Measurements from ENCODE around the gene ARHGEF19.
"Not testable (repeated sequence)": the region's sequence is repeated elsewhere in the genome, so short reads cannot be mapped to it uniquely, and the experiment has no call there.

Gene ARHGEF19

DNA sequence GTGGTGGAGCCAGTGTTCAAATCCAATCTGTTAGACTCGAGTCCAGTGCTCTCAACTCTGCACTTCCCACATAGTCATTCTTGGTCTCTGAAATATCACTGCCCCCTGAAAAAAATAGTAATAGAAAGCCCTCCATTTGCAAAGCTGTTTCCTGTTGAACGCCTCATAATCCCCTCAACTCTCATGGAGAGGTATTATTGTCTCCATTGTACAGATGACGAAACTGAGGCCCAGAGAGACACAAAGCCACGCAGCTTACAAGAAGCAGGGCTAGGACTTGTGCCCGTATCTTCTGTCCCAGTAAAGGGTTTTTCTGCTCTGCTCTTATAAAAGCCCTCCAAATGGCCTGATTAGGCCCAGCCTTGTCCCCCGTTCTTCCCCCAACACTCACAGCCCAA is 6.2 kb upstream of the ARHGEF19 start:
- no peak for DNase-seq

- no peak for DNase-seq
Measured at GRCh38 chr1:16218014-16218673, 5.7 kb upstream of the ARHGEF19 start.

GRCh38 chr1:16217061-16217785 is 4.8 kb upstream of the ARHGEF19 start:
- DNase-seq: peak; percentile 95

- DNase-seq: peak; percentile 75
Measured at GRCh38 chr1:16215882-16216753, 3.7 kb upstream of the ARHGEF19 start.

- DNase-seq: not testable (repeated sequence)
Measured at GRCh38 chr1:16215240-16215639, 2.8 kb upstream of the ARHGEF19 start.

GRCh38 chr1:16213544-16213943 is 1.1 kb upstream of the ARHGEF19 start:
- not testable (repeated sequence) for DNase-seq

GRCh38 chr1:16213013-16213412 is 561 bp upstream of the ARHGEF19 start:
- DNase-seq: no peak

GRCh38 chr1:16211824-16212223 is 628 bp downstream of the ARHGEF19 start:
- DNase-seq: no peak

- no peak for DNase-seq
Measured at GRCh38 chr1:16210581-16210980, 1.9 kb downstream of the ARHGEF19 start.

DNA sequence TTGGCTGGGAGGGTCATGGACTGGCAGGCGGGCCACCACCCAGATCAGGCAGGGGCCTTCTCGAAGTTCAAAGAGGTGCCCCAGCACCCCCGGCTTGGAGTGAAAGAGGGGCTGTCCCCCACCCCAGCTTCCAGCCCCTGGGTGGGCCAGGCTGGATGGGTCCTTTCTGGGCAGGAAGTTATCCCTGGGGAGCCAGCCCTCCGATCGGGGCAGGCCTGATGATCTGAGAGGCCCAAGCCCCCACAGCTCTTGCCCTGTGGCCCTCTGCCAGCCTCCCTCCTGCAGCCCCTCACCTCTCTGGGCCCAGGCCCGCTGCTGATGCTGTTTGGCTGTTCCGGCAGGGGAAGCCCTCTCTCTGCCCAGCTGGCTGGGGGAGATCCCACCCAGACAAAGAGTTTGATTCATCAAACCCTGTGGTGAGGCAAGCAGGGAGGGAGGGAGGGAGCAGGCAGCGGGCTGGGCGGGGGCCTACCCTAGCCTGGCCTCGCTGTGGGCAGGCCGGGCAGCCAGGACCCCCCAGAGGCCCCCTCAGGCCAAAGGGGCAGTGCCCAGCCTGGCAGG is 2.5 kb downstream of the ARHGEF19 start:
- DNase-seq: no peak

DNA sequence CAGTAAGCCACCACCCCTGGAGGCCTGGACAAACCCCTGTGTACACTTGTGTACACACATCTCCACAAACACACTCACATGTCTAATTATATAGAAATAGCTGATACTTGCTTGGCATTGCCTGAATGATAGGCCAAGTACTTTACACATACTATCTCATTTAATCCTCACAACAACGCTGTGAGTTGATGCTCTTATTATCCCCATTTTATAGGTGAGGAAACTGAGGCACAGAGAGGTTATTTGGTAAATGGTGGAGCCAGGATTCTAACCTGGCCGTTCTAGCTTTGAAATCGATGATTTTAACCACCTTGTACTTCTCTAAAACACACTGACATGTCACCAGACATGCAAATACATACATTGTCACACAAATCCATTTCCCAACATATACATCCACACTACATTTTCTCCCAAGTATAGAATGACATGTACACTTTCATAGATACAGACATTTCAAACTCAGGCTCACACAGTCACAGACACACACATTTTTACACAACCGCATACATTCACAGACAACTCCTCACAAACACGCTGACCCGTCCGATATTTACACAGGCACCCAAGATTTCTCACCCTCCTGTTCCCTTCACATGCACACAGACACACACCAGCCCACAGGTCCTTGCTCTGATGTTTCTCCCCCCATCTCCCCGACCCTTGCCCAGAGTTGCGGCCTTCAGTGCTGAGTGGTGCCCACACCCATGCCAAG is 3.2 kb downstream of the ARHGEF19 start:
- no peak for DNase-seq

GRCh38 chr1:16208270-16208987 is 4.0 kb downstream of the ARHGEF19 start:
- DNase-seq: no peak

GRCh38 chr1:16207318-16208269 is 4.9 kb downstream of the ARHGEF19 start:
- DNase-seq: peak; percentile 64

- DNase-seq: peak; percentile 96
Measured at GRCh38 chr1:16206547-16207317, 5.7 kb downstream of the ARHGEF19 start.

DNA sequence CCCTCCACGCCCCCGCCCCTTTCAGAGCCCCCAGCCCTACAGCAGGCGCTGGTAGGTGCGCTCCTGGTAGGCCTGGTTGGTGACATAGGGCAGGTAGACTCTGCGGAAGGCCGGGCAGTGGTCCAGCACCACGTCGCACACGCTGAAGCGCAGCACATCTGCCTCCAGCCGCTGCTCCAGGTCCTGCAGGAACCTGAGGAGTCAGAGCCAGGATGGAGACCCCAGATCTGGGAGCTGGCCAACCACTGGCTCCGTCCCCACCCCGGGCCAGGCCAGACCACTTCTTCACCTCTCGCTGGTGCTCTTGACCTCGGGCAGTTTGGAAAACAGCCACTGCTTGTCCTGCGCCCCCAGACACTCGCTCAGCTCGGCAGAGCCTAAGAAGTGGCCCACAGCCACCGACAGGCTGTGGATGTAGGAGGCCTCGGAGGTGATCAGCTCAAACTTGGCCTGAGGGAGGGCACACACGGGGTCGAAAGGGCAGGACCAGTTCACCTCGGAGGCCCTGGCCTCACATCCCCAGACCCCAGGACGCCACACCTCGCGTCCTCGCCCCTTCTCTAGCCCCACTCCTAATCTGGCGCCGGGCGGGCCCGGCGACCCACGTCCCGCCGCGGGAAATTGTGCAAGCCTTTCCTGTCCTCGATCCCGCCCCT is 6.4 kb downstream of the ARHGEF19 start:
- peak; percentile 64 for DNase-seq

- DNase-seq: no peak
Measured at GRCh38 chr1:16205334-16205671, 7.1 kb downstream of the ARHGEF19 start.

- peak; percentile 67 for DNase-seq
Measured at GRCh38 chr1:16204634-16205333, 7.7 kb downstream of the ARHGEF19 start.

DNA sequence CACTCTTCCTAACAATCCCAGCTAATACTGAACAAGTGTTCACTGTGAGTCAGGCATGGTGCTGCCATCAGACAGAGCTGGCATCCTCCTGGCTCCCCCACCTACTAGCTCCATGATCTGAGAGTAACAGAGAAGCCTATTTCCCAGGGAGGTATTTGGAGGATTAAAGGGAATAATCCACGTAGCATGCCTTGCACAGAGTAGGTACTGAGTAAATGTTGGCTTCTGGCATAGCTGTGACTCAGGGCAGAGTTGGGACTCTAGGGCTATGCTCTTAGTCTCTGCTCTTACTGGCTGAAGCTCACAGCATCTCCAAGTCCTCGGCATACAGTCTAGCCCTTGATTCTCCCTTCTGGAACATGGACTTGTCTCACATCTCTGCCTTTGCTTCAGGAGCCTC is 8.2 kb downstream of the ARHGEF19 start:
- DNase-seq: no peak

DNA sequence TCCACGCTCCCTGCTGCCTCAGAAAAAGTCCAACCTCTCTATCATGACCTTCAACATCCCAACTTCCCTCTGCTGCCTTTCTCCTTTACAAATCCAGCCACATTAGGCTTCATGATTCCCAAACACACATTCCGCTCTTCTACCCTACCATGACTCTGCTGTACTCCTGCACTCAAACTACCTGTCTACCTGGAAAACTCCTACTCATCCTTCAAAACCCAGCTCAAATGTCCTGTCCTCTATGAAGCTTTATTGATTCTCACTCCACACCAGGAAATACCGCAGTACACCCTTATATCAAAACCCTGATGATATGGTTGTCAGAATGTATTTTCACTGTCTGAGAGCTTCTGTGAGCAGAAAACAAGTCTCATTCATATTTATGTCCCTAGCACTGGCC is 8.9 kb downstream of the ARHGEF19 start:
- no peak for DNase-seq
